NAMALWA (cell line): ENCODE measurements around the gene CFAP20.

Source experiments
- DNase-seq: peaks from one replicate; pipeline ENCODE4 v3.0.0-alpha.2; 2015; ENCODE audit warnings: low spot score

CFAP20 gene

GRCh38 chr16:58129097-58129936 lies at the start of gene CFAP20:
Gene CFAP20, minus strand, starts transcription at chr16:58129381. Its CDS starts 266 bp downstream, at chr16:58129115.
- peak; percentile 99 for DNase-seq

DNA sequence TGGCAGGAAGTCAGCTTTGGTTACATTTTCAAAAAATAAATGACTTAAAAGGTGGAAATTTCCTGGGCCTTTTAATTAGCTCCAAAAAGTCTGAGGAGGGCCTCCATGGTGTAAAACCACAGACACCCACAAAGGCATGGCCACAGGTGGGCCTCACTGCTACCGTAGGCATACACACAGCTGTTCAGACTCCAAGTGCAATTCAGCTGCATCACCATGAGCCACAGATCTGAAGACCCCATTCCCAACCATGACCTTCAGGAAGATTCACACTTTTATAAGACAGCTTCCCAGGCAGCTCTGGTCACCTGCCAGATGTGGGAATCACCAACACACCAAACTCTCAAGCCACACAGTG lies 48.2 kb upstream of the CFAP20 start:
- no peak for DNase-seq

- no peak for DNase-seq
These were observed 47.6 kb upstream of the CFAP20 start for GRCh38 chr16:58176608-58177352.

- no peak for DNase-seq
These were observed 41.0 kb upstream of the CFAP20 start for GRCh38 chr16:58170223-58170622.

DNA sequence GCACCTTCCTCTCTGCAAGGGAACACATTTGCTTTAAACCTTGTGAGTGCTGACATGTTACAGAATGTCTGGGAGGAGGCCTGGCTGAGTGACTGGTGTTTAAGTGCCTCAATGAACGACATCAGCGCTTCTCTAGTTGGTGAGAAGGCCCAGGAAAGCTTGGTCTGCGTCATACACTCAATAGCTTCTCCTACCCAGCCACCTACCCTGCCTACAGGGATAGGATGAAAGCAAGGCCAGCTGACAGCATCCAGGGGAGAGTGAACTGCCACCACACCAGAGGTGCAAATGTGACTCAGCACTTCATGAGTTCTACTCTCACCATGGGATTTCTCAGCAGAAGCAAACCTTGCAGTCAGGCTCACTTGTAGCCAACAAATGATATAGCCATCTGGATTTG lies 31.7 kb upstream of the CFAP20 start:
- no peak for DNase-seq

GRCh38 chr16:58158725-58159124 lies 29.5 kb upstream of the CFAP20 start:
- no peak for DNase-seq

DNA sequence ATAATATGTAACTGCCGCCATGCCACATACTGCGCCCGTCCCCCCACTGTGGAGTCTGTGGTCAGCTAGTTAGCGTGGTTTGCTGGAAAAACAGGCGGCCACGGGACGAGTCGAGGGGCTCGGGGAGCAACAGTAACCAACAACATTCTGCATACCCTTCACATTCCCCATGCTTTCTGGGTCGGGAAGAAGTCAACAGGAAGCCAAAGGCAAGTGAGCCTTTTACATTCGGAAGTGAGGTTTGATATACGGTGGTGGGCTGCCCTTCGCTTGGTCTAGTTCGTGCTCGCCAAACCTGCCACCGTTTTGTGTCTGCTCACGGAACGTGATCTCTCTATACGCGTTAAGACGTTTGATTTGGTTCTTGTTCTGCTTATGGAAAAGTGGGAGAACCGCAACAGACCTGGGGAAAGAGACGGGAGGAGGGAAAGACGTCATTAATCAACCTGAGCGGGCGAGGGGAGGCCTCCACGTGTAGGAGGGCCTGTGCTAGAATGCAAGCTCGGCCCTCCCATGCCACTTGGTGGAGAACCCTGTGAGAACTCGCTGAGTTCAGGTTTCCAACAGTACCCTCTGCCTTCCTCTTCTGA lies 28.9 kb upstream of the CFAP20 start:
- DNase-seq, result no peak

DNA sequence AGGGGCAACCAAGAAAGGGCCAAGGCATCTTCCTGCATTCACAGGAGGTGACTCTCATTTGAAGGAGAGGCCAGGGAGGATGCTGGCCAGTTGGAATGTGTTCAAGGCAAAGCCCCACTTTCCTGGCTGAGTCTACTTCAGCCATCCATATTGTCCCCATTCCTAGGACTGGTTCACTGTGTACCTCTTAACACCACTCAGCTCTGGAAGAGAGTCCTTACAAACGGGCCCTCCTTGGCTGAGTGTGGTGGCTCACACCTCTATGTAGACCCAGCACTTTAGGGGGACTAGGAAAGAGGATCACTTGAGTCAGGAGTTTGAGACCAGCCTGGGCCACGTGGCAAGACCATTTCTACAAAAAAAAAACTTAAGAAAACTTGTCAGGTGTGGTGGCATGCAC lies 28.1 kb upstream of the CFAP20 start:
- DNase-seq, result no peak

DNA sequence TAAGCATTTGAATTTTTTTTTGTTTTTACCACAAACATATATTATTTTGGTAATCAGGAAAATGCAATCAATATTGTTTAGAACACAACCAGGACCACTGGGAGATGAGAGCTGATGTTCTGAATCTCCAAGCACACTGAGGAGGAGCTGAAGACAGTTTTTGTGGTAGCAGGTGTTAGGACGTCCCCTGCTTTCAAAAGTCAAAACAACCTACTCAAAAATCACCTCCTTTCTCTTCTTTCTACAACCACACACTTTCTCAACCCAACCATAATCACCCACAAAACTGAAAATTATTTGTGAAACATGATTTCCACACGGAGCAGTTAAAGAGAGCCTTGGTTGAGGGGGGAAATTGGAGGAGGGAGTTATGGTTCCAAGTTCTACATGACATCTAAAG lies 26.7 kb upstream of the CFAP20 start:
- no peak for DNase-seq

DNA sequence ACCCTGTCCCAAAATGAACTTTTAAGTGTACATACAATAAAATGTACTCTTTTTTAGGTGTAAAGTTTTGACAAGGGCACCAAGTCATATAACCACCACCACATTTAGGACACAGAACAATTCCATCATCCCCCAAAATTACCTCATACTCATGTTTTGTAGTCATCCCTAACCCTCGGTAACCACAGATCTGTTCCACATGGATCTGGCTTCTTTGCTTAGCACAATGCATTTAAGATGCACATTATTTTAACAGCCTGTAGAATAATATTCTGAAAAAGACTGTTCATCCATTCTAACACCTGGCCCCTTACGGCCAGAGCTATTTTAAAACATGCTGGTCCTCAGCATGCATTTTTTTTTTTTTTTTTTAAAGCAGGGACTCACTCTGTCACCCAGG lies 25.2 kb upstream of the CFAP20 start:
- no peak for DNase-seq

DNA sequence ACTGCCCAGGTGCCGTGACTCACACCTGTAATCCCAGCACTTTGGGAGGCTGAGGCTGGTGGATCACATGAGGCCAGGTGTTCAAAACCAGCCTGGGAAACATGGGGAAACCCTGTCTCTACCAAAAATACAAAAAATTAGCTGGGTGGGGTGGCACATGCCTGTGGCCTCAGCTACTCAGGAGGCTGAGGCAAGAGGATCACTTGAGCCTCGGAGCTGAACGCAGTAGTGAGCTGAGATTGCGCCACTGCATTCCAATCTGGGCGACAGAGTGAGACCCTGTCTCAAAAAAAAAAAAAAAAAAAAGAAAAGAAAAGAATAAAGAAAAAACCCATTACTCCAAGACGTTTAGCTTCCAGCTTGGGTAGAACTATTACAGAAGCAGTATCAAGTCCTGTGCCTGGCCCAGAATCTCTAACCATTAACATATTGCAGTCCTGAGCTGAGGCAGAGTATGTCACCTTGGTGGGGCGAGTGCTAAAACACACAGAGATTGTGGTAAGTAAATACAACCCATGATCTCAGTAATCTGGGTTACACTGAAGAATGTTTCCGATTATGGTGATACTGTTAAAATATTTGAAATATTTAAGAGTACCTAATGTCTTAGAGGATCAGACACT lies 23.2 kb upstream of the CFAP20 start:
- DNase-seq, result no peak

DNA sequence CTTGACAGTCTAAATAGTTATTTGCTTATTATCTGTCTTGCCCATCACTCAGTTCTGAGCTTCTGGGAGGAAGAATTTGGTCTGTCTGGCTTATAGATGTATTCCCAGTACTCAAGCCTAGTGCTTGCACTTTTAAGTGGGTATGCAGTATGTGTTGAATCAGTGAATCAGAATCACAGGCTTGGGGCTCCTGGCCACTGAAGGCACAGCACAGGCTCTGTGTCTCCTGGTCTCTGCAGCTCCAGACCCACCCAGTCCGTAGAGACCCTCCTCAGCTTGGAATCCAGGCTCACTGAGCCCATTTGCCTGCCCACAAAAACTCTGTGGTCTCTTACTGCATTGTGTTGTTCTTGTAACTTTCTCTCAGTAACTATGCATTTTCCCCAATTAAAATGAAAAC lies 19.3 kb upstream of the CFAP20 start:
- no peak for DNase-seq

GRCh38 chr16:58148099-58148498 lies 18.9 kb upstream of the CFAP20 start:
- DNase-seq, result no peak

- no peak for DNase-seq
These were observed 9.7 kb upstream of the CFAP20 start for GRCh38 chr16:58138852-58139251.

- no peak for DNase-seq
These were observed 8.4 kb upstream of the CFAP20 start for GRCh38 chr16:58137581-58137980.

GRCh38 chr16:58128711-58129096 lies 477 bp downstream of the CFAP20 start:
- DNase-seq, result peak; percentile 61

DNA sequence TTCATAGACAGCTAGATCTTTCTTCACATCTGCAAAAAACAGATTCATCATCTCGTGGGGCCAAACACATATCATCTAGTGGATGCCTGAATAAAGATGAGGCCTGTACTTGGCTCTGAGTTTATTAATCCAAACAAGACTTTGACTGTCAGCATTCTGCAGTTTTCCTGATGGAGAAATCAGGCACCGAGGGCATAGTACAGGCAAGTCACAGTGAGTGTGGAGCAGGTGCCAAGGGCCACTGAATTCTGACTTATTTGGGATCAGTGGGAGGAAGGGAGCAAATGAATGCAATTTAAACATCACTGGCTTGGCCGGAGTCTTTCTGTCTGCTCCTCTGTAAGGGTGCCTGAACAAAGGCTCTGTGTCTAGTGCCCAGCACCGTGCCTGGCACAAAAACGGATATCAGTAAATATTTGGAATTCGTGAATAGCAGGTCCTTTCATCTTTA lies 975 bp downstream of the CFAP20 start:
- DNase-seq, result peak; percentile 46

DNA sequence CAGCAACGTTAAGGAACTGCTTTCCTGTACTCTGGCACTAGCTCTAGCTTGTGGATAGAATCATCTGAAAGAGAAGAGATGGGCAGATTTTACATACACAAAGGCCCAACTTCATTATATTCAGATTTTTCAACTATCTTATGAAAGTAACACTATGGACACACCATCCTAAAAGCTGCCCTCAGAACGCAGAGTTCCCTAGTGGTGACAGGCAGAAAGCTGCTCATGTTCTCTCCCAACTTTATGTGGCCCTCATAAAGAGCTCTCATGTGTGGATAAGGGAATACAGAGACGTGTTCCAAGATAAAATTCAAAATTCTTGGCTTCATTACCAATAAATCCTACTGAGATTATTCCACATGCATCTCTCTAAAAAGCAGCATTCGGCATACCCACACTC lies 1.5 kb downstream of the CFAP20 start:
- peak; percentile 44 for DNase-seq

- peak; percentile 88 for DNase-seq
These were observed 2.1 kb downstream of the CFAP20 start for GRCh38 chr16:58127033-58127556.

DNA sequence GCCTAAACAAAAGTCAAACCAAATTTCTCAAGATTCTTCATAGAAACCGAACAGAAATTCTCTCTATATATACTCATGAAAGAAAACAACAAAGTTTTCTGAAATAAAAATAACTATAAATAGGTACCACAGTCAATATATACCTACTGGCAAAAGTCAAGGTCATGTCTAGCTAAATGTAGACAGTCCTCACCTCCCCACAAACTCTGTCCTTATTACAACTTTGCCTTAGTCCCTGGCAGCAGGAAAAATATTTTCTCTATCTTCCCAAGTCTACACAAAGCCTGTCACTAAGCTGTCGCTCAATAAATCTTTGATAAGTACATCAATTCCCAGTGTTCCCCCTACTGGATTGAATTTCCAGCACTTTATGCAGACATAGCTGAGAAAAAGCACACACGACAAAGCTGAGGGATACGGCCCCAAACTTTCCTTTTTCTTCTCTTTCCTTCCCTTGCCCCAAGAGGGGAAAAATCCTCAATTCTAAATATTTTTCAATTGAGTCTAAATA lies 2.7 kb downstream of the CFAP20 start:
- no peak for DNase-seq

DNA sequence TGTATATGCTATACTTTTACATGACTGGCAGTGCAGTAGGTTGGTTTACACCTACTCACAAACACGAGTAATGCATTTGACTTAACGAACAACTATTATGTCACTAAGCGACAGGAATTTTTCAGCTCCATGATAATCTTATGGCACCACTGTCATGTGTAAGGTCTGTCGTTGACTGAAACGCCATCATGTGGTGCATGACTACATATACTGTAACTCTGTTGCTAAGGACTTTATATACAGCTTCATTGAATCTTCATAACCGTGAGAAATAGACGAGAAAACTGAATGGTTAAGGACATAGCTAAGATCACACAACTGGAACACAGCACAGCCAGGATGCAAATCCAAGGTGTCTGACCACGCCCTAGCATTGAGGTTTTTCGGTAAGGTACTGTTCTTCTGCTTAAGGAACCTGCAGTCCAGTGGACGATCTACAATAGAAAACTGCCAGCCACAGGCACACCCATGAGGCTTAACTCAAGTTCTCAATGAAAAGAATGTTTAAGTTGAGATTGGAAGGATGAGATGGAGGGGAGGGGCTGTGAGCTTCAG lies 3.3 kb downstream of the CFAP20 start:
- DNase-seq, result peak; percentile 60

DNA sequence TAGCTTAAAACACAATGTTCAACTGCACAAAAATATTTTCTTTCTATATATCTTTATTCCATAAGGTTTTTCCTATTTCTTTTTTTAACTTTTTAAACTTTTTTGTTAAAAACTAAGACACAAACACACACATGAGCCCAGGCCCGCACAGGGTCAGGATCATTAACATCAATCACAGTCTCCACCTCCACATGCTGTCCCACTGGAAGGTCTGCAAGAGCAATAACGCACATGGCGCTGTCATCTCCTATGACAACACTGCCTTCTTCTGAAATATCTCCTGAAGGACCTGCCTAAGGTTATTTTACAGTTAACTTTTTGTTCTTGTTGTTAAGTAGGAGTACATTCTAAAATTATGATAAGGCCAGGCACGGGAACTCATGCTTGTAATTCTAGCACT lies 4.1 kb downstream of the CFAP20 start:
- DNase-seq, result no peak
